HG03280 (cell line): ENCODE results near the gene NEUROD4.
"Not testable (repeated sequence)": the region's sequence is repeated elsewhere in the genome, so short reads cannot be mapped to it uniquely, and the experiment has no call there.

Experiments used
- ATAC-seq: cut with Tn5 transposase; IDR thresholded peaks from one replicate; pipeline ENCODE4 v1.9.1; 2021; ENCODE audit warnings: mild to moderate bottlenecking, moderate library complexity; ENCODE audit not compliant: unreplicated experiment

Gene NEUROD4, protein sequence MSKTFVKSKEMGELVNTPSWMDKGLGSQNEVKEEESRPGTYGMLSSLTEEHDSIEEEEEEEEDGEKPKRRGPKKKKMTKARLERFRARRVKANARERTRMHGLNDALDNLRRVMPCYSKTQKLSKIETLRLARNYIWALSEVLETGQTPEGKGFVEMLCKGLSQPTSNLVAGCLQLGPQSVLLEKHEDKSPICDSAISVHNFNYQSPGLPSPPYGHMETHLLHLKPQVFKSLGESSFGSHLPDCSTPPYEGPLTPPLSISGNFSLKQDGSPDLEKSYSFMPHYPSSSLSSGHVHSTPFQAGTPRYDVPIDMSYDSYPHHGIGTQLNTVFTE

DNA sequence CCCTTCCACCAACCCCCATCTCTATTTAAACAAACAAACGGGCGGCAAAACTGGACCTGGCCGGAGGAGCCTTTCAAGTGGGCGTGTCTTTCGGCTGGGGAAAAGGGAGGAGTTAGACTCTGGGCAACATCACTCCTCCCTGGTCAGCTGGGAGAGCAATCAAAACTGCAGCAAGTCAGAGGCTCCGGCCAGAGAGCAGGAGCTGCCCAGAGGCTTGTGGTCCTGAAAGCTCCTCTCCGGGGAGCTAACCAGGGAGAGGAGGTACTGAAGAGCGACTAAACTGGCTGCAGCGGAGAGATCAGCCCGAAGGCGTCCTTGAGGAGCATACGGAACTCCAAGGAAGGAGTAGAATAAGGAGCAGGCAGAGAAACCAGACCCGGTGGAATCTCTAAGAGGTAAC is at the start of gene NEUROD4:
TSS of gene NEUROD4 (plus strand) at position 191 of the 400 bp plus-strand sequence. CDS start 6,466 bp downstream, outside the sequence.
- ATAC-seq: no peak

DNA sequence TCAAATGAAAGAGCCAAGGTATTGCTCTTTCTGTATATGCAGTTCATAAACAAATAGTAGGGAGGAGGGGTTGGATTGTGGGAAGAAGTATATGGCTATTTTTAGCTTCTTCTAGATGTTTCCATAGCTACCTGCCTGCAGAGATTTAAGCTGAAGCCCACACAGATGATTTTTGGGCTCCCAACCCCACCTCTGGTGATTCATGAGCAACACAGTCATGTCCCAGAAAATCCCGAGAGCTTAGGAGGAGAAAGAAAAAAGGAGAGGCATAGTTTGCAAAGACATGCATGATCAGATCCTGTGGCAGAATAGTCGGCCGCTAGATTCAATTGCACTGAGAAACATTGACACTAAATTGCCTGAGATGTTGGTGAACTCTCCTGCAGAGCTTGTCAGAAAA is 49.0 kb upstream of the NEUROD4 start:
- no peak for ATAC-seq

DNA sequence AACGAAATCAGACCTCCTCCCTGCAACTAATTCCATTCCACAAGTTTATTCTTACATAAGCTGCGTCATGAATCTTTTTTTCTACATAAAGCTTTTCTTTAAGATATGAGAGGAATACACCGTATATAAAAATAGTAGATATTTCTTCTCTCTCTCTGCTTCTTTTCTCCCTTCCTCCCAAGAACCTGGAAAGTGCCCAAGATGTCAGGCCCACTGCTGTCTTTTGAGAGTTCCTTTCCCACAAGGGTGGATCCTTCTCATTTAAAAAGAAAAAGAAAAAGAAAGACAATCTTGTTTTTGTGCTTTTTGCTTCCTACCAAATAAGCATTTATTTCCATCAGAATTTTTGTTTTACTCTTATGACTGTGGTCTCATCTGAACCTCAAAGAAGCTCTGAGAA is 46.2 kb upstream of the NEUROD4 start:
- ATAC-seq: no peak

DNA sequence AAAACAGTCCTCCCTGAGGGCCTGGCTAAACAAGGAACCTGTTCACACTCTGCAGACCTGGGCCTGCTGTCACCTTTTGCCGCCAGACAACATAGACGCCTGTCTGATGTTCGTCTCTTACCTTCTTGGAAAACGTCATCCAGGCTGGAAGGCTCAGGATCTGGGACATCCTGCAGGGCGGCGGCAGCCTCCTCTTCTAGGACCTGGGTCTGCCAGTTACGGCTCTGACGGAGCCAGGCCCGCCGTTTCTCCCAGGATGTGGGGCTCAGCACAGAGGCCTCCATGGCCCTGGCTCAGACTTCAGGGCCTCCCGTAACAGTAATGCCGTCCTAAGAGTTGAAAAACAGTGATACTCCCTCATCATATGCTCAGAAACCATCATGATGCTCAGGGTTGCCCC is 45.5 kb upstream of the NEUROD4 start:
- ATAC-seq: no peak

DNA sequence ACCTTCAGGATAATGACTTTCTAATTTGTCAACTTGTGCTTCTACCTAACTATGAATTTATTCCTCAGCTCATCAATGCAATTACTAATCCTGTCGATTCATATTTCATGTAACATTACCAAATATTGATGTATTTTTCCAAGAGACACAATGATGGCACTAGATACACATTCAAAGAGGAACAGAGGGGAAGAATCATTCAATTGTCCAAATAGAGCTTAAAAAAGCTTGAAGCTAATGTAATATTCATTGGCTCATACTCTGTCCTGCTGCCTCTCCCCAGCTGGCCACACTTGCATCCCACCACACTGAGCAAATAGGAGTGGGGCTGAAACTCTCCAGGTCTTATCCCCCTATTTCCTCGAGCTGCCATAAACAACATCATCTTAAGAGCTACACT is 44.5 kb upstream of the NEUROD4 start:
- no peak for ATAC-seq

DNA sequence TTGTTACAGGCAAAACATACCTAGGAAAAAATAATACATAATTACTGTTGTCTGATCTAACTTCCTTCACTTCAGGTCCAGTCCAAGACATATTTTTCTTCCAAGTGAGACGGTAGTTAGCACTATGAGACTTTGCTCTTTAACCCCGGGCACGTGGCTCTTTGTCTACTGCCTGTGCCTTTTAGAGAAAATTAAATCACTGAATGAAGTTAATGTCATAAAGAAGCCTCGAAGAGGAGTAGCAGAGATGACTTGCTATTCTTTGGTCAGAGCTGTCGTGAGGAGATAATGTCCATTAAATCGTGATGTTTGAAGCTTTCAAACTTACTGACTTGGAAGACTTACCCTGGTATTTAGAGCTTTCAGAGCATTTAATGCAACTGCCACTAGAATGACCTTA is 43.9 kb upstream of the NEUROD4 start:
- no peak for ATAC-seq

DNA sequence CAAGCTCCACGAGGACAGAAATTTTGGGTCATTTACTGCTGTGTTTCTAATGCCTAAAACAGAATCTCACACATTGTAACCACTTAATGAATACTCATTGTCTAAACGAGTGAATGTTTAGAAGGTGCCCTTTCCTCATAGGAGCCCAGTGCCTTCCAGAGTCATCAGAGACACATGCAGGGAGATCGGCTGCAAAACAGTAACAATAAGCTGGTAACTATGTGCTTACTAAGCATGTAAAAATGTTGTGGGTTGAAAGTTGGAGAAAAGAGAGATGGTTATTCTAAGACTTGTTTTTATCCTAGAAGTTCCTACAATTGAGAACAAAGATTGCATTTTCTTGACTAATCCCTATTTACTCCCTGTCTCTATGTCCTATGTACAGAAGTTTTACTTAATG is 42.6 kb upstream of the NEUROD4 start:
- no peak for ATAC-seq

DNA sequence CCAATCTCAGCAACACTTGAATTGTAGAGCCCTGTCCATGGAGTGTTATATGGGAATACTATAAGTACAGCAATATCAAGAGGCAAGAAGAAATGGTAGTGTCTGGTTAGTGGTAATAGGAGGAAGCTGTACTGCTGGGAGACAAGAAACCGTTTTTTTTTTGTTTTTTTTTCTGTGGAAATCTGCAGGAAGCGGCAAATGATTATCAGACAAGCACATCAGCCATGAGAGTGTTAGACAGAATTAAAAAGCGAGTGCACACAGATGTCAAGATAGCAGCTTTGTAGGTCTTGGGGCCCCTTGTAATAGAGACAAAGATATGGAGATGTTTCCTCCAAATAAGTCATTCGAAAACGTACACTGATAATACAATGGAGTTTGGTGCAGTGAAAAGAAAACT is 41.9 kb upstream of the NEUROD4 start:
- ATAC-seq: no peak

DNA sequence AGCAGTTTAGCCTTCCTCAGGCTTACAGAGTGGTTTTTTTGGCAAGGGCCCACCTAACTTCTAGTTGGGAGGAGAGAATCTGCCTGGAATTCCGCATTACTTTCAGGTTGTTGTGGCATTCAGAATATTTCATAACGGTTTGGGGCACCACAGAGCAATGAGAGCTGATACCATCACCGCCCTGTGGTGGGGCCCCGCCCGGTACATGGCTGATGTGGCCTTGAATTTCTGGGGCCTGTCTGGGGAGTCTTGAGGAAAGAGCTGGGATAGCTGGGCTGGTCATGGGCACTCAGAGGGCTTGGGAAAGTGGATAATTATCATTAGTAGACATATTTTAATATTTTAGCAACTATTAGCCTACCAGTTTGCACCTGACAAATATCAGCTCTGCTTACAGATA is 39.4 kb upstream of the NEUROD4 start:
- no peak for ATAC-seq

DNA sequence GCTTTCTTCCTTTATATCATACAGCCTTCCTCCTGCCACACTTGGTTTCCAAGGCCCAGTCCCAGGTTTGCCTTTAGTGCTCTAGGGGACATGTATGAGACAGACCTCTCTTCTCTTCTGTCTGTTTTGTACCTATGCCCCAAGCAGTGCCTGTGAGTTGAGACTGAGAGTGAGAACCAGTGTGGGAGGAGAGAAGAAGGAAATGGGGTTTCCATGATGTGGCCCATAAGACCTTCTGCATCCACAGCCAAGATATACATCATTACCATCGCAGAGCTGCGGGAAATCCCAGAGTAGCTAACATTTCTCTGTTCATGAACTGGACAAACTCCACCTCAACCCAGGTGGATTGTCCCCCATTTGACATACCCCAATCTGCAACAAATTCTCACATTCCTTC is 38.0 kb upstream of the NEUROD4 start:
- ATAC-seq: no peak

DNA sequence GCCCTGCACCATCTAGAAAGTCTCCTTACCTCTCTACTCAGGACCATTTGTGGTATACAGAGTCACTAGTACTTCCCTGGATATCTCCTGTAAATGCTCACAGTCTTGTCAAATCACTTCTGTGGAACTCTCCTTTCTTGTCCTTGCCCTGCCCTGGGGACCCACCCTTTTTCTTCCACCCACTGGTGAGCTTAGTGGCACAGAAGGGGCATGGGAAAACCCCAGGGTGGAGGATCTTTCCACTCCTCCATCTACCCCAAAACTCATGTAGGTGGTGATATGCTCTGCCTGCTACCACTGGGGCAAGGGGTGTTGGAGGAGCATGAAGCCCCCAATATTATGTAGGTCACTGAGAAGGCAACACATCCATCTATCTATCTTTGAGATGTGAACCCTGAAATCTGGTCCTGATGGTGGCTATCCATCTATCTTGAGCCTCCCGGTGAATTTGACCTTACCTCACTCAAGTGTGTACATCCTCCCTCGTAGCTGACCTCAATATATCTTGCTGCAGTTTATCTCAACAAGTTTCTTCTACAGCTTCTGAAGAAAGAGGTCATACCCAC is 36.2 kb upstream of the NEUROD4 start:
- no peak for ATAC-seq

DNA sequence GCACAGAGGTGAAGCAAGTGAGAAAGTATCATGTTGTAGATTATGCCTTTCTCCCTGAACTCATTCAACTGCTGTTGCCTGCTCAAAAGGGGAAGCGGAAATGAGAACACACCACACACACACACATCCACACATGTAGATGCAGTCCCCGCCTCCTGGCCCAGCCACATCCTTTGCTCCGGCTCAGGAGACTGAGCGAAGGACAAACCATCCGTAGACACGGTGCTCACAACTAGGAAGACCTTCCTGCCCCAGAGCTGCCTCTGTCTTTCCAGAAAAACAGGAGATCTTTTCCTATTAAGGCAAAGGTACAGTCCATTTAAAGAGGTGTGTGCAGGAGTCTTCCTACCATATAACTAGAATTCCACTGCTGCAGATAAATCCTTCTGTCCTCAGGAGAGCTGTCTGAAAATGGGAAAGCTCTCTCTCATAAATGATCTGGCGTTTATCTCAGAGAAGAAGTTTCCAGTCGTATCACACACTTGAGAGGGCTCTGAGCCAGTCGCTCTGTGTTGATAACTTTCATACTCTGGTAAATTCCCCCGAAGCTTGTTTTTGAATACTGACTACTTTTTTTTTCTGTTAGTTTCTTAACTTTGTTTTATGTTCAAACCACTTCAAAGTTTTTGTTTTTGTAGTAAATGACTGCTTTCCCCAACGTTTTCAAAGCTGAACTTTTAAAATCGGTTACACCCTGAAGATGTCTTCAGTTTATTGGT is 35.0 kb upstream of the NEUROD4 start, which contains the start of gene TESPA1:
TSS of gene TESPA1 (minus strand) at position 105 of the 719 bp plus-strand sequence. CDS start 10,200 bp downstream, outside the sequence.
- peak; percentile 95 for ATAC-seq

DNA sequence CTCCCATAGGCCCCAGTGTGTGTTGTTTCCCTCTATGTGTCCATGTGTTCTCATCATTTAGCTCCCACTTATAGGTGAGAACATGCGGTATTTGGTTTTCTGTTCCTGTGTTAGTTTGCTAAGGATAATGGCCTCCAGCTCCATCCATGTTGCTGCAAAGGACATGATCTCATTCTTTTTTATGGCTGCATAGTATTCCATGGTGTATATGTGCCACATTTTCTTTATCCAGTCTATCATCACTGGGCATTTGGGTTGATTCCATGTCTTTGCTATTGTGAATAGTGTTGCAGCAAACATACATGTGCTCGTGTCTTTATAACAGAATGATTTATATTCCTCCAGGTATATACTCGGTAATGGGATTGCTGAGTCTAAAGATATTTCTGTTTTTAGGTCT is 33.0 kb upstream of the NEUROD4 start:
- ATAC-seq: not testable (repeated sequence)

DNA sequence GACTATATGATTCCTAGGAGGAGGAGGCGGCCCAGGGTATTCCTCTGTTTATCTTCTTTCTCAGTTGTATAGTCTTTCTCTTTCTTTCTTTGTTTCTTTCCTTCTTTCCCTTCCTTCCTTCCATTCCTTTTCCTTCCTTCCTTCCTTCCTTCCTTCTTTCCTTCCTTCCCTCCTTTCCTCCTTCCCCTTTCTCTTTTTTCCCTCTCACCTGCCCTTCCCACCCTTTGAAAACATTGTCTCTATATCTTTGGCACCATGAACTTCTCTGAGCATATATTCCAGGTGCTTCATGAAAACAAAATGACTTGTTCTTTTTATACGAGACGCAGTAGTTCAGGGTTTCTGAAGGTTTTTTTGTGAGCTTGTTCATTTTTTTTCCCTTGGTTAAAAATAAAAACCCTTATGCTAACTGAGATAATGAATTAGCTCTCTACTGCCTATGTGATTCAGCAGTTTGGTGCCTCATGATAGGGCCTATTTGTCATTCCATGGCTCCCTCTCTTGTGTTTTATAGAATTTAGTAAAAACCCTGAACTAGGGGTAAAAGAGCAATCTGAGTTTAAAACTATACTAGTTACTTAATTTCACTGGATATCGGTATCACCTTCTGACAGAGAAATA is 32.1 kb upstream of the NEUROD4 start:
- ATAC-seq: no peak

DNA sequence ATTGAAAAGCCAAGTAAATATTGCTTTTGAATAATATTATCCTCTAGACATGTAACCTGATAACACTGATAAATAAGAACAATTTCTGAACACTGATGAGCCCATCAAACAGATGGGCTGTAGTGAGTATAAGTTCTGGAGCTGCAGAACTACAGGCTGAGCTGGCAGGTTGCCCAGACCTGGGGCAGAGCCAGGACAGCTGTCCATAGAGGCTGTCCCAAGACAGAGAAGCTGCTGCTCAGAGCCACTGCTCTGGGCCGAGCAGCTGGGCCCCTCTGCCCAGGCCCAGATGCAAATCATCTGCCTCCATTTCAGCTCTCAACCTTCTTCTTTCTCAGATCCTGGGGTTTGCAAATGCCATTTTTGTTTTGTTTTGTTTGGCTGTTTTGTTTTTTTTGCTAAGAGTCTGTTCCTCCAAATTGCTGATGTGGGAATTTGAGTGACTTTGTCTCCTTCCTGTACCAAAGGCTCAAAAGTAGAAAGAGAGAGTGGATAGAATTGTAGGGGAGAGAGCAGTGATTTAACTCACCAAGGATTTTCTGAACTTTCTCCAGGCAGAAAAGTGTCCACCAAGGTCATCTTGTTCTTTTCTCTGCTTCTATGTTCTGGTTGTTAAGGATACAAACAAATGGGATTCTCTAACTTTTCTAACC is 31.2 kb upstream of the NEUROD4 start:
- ATAC-seq: no peak

DNA sequence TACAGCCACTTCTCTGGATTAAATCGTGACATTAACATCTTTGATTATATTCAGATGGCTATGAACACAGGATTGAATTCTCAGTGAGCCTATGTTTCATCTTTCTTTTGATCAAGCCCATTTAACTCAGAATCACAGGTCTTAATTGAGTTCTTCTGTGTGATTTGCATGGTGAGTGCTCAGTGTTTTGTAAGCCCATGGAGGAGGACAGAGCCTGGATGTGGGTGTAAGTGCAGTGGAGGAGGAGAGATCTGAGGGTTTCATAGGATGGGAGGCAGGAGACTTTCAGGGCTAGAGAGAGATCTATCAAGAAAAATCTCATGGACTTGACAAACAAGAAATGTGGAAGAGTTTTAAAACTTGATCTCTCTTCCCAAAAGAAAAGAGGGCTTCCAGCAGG is 29.9 kb upstream of the NEUROD4 start:
- no peak for ATAC-seq

DNA sequence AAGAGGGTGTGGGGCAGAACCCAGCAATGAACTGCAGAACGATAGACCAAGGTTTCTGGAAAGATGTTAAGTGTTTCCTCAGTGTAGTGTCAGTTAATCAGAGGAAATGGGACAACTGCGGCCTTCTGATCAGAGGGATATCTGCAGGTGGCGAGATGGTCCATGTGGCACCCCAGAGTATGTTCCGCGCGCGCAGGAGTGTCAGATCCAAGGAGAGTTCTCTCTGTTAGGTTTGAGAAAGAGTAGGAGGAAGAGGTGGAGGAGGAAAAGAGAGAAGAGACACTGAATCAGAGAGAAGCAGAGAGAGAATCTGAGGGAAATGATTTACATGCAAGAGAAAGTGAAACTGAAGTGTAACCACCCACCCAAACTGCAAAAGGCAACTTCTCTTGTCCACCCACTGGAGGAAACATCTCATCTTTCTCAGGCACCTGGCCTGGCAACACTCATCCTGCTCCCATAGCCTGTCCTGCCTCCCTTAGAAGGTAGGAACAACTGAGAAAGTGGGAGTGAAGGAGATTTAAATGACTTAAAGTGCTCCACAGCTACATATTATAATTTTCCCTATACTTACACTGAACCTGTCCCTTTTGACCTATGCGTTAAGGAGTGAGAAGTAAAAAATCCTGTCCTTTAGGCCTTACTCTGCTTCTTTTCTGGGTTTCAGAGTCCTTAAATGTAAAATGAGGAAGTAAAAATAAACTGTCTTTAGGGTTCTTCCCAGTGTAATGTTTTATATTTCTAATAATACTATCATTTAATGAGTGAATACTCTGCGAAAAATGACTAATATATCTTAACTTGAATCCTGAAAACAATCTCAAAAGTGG is 28.4 kb upstream of the NEUROD4 start:
- ATAC-seq: peak; percentile 75

DNA sequence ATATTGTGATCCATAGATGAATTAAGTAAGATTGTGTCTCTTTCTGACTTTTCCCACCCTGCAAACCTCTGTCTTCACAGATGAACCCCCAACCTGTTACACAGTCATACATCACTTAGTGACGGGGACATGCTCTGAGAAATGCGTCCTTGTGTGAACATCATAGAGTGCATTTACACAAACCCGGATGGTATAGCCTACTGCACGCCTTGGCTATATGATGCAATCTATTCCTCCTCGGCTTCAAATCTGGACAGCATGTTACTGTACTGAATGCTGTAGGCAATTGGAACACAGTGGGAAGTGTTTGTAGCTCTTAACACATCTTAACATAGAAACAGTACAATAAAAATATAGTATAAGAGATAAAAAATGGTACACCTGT is 27.8 kb upstream of the NEUROD4 start:
- ATAC-seq: peak; percentile 41

DNA sequence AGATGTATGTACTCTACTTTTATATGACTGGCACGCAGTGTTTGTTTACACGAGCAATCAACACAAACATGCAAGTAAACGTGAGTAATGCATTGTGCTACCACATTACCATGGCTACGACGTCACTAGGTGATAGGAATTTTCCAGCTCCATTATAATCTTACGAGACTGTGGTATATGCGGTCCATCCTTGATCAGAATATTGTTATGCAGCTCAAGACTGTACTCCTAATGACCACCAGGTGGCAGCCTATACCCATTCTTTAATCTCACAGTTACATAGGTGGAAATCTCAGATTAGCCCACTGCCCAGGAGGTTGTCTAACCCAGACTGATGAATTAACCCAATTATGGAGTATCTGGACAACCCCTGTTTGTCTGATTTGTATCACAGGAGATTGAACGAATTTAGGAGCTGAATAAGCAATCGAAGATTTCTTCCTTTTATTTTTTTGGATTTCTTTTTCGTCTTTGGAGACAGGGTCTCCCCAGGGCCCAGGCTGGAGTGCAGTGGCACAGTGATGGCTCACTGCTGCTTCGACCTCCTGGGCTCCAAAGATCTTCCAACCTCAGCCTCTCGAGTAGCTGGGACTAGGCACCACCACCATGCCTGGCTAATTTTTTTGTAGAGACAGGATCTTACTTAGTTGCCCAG is 26.5 kb upstream of the NEUROD4 start:
- ATAC-seq: peak; percentile 35

DNA sequence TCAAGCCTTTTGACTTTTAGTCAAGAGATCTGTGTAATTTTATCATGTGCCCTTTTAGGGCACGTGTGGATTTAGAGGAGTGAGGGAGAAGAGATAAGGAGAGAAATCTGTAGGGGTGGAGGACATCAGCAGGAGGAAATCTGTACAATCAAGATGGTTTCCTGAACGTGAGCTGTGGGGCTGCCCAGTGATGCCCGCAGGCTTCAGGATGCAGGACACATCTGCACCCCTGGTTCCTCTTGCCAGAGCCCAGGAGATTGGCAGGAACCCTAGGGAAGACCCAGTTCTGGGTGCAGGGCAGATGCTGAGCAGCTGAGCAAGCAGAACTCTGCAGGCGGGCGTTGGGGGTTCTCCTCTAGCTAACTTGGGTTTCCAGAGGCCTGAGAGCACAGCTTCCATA is 23.6 kb upstream of the NEUROD4 start:
- no peak for ATAC-seq
